Chondrocyte (in vitro differentiated cells): ENCODE results near the gene TCEA2. TPM values are rescaled to one million over a fixed set of nuclear protein-coding genes. Genes with fewer than 3 reads are reported as not detected.
A peak's percentile ranks its signal among the peaks of the same experiment; 100 is the strongest.

Experiments
- DNase-seq: peaks from one replicate; pipeline ENCODE4 v3.0.0; 2021; ENCODE audit warnings: mixed read lengths, low spot score
- H3K27ac Mint-ChIP-seq: one replicate; pipeline ENCODE4 v1.8.0; 2021; ENCODE audit warnings: mild to moderate bottlenecking, moderate library complexity, mixed read lengths; ENCODE audit not compliant: unreplicated experiment
- H3K27me3 Mint-ChIP-seq: 2 replicates; pipeline ENCODE4 v1.8.0; 2021; ENCODE audit warnings: low read depth, mixed read lengths
- H3K36me3 Mint-ChIP-seq: 2 replicates; pipeline ENCODE4 v1.8.0; 2021; ENCODE audit warnings: low read depth, mixed read lengths
- H3K4me1 Mint-ChIP-seq: 2 replicates; pipeline ENCODE4 v1.8.0; 2021; ENCODE audit warnings: low read depth, mild to moderate bottlenecking, mixed read lengths
- H3K4me3 Mint-ChIP-seq: one replicate; pipeline ENCODE4 v1.8.0; 2021; ENCODE audit warnings: mild to moderate bottlenecking, moderate library complexity, mixed read lengths; ENCODE audit not compliant: unreplicated experiment
- H3K9me3 Mint-ChIP-seq: 2 replicates; pipeline ENCODE4 v1.8.0; 2021; ENCODE audit warnings: low read depth, mixed read lengths
- microRNA-seq: library from miRNA; unstranded; fragments of <30 nt; microRNA quantifications from one replicate; pipeline ENCODE4 v1.2.0, GENCODE V29; 2020; ENCODE audit warnings: borderline number of aligned reads
- total RNA-seq: library from RNA; stranded (reverse); gene quantifications from 3 replicates; pipeline ENCODE4 v1.2.1, GENCODE V29; 2021
- TF ChIP-seq, protein P1 (sequence below): fragments of 200-600 bp; sonication (generic); IDR thresholded peaks from 2 replicates; pipeline ENCODE4 v1.5.0; 2021; ENCODE audit warnings: antibody characterized with exemption, mild to moderate bottlenecking, moderate library complexity

The TCEA2 gene
- total RNA-seq, 1 donor from 2014 or later, result 57.6 TPM

DNA sequence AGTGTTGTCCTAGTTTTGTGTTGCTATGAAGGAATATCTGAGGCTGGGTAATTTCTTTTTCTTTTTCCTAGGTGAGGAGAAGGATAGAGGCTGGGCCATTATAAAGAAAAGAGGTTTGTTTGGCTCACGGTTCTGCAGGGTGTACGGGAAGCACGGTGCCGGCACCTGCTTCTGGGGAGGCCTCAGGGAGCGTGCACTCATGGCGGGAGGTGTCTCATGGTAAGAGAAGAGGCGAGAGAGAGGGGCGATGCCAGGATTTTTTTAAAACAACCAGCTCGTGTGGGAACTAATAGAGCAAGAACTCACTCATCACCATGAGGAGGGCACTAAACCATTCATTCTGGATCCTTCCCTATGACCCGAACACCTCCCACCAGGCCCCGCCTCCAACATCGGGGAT, 58.6 kb downstream of the TCEA2 start:
- TF ChIP-seq, protein P1, sequence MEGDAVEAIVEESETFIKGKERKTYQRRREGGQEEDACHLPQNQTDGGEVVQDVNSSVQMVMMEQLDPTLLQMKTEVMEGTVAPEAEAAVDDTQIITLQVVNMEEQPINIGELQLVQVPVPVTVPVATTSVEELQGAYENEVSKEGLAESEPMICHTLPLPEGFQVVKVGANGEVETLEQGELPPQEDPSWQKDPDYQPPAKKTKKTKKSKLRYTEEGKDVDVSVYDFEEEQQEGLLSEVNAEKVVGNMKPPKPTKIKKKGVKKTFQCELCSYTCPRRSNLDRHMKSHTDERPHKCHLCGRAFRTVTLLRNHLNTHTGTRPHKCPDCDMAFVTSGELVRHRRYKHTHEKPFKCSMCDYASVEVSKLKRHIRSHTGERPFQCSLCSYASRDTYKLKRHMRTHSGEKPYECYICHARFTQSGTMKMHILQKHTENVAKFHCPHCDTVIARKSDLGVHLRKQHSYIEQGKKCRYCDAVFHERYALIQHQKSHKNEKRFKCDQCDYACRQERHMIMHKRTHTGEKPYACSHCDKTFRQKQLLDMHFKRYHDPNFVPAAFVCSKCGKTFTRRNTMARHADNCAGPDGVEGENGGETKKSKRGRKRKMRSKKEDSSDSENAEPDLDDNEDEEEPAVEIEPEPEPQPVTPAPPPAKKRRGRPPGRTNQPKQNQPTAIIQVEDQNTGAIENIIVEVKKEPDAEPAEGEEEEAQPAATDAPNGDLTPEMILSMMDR, result no peak
- DNase-seq, result peak; percentile 34
- Mint-ChIP-seq H3K4me3 (no peak overlapping the region), H3K27ac (no peak overlapping the region), H3K4me1 (peaks cover 7% of the 10 kb centered on the region), H3K27me3 (peaks cover 27% of the 10 kb centered on the region), H3K36me3 (no peaks in the 10 kb centered on the region), H3K9me3 (no peaks in the 10 kb centered on the region)

Small RNAs within 50 kb of the gene (microRNA-seq; reads per million reads assigned to microRNA genes)
- not detected for gene MIR6813

Other genes with a start within 250 kb of the TCEA2 start
- 5.9 to 8.3 TPM (median 6.0 TPM) in 3 replicates for gene ZBTB46, start 231.9 kb upstream of the TCEA2 start, total RNA-seq
- gene ABHD16B, start 201.7 kb upstream of the TCEA2 start, total RNA-seq, result not detected in 3 replicates
- 102 to 141 TPM (median 138 TPM) in 3 replicates for gene TPD52L2, start 197.9 kb upstream of the TCEA2 start, total RNA-seq
- gene DNAJC5, start 168.1 kb upstream of the TCEA2 start, total RNA-seq, result 44.2 to 46.6 TPM (median 45.1 TPM) in 3 replicates
- 24.3 to 27.5 TPM (median 27.2 TPM) in 3 replicates for gene UCKL1, start 106.8 kb upstream of the TCEA2 start, total RNA-seq
- 36.5 to 44.3 TPM (median 37.2 TPM) in 3 replicates for gene ZNF512B, start 93.3 kb upstream of the TCEA2 start, total RNA-seq
- 3.8 to 4.7 TPM (median 4.3 TPM) in 3 replicates for gene SAMD10, start 83.6 kb upstream of the TCEA2 start, total RNA-seq
- gene PRPF6, start 82.1 kb upstream of the TCEA2 start, total RNA-seq, result 49.0 to 56.6 TPM (median 49.5 TPM) in 3 replicates
- 0.77 to 3.3 TPM (median 0.97 TPM) in 3 replicates for gene C20orf204, start 27.0 kb upstream of the TCEA2 start, total RNA-seq
- gene SOX18, start 13.6 kb upstream of the TCEA2 start, total RNA-seq, result 2.1 to 2.8 TPM (median 2.3 TPM) in 3 replicates
- gene RGS19, start 16.3 kb downstream of the TCEA2 start, total RNA-seq, result 15.7 to 18.5 TPM (median 18.1 TPM) in 3 replicates
- gene OPRL1, start 16.9 kb downstream of the TCEA2 start, total RNA-seq, result 3.2 to 4.6 TPM (median 3.5 TPM) in 3 replicates
- gene LKAAEAR1, start 21.2 kb downstream of the TCEA2 start, total RNA-seq, result 0.55 to 1.4 TPM in 2 of 3 replicates, not detected in the other
- not detected in 3 replicates for gene NPBWR2, start 44.4 kb downstream of the TCEA2 start, total RNA-seq
- gene MYT1, start 101.3 kb downstream of the TCEA2 start, total RNA-seq, result not detected in 3 replicates
- gene PCMTD2, start 192.6 kb downstream of the TCEA2 start, total RNA-seq, result 31.5 to 48.2 TPM (median 38.1 TPM) in 3 replicates